HG03064 (cell line): ENCODE measurements around the gene ITPRIP.

ENCODE experiments used
- ATAC-seq: cut with Tn5 transposase; IDR thresholded peaks from one replicate; pipeline ENCODE4 v1.9.1; 2021; ENCODE audit warnings: low read depth; ENCODE audit not compliant: unreplicated experiment

The ITPRIP gene

GRCh38 chr10:104342941-104343411 is 4.7 kb upstream of the ITPRIP start:
- ATAC-seq, result no peak

GRCh38 chr10:104340641-104341040 is 2.4 kb upstream of the ITPRIP start:
- no peak for ATAC-seq

- no peak for ATAC-seq
These were observed 1.9 kb upstream of the ITPRIP start for GRCh38 chr10:104340111-104340526.

DNA sequence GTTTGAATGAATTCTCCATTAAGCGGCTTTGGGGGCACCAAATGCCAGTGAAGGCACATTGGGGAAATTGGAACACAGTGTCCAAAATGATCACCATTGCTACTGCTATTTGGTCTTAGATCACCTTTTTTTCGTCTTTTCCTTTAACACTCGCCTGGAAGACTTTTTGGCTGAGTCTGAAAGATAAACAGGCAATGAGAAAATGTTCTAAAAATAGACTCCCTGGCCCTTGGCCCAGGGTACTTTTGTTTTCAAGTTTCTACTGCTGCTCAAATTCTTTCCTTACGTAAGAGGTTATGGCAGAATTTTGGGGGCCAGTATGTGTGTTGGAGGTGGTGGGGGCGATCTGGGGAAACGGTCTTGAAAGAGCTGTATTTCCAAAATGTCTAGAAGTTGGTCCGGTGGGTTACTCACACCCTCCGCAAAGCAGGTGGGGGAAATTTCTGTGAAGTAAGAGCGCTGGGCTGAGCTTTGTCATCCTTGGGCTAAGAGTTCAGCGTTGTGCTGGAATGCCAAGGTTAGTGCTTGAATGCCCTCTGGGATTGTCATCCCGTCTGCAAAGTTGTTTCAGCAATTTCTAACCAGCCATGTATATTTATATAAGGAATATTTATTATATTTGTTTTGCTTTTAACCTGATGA is 1.3 kb upstream of the ITPRIP start:
- no peak for ATAC-seq

DNA sequence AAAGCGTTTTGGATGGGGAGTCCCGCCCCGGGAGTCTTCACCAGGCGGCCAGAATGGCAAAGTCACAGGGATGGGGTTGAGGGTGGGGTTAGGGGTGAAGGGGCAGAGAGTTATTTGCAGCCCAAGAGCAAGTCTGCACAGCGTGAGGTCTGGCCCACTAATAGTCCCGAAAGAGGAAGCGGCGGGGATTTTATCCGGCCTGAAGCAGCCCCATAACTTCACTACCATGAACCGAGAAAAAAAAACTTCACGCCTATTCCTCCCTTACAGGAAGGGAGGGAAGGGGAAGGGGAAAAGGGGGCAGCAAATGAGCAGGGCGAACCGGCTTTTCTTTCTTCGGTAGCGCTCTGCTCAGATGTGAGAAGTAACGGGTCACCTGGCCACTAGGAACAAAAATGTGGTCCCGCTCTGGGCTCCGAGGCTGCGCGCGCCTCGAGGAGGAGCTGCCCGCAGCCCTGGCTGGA is 712 bp downstream of the ITPRIP start:
- ATAC-seq, result peak; percentile 40

- peak; percentile 11 for ATAC-seq
These were observed 1.3 kb downstream of the ITPRIP start for GRCh38 chr10:104336821-104337467.

GRCh38 chr10:104334965-104335650 is 3.2 kb downstream of the ITPRIP start:
- no peak for ATAC-seq

DNA sequence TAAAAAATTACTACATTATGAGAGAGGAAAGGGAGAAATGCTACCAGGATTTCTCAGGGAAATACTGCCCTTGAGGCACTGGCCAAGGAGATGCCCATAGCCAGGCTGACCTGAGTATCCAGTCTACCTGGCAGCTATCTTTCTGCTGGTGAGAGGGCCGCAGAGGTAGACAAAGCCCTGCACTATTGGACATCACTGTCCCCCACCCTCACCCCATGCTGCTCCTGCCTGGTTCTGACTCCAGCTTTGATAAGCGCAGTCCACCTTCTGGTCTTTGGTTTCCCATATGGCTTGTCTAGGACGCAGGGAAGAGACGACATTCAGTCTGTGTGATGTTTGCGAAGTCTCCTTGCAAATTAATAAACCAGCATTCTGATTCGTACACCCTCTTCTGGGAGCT is 3.7 kb downstream of the ITPRIP start:
- no peak for ATAC-seq

DNA sequence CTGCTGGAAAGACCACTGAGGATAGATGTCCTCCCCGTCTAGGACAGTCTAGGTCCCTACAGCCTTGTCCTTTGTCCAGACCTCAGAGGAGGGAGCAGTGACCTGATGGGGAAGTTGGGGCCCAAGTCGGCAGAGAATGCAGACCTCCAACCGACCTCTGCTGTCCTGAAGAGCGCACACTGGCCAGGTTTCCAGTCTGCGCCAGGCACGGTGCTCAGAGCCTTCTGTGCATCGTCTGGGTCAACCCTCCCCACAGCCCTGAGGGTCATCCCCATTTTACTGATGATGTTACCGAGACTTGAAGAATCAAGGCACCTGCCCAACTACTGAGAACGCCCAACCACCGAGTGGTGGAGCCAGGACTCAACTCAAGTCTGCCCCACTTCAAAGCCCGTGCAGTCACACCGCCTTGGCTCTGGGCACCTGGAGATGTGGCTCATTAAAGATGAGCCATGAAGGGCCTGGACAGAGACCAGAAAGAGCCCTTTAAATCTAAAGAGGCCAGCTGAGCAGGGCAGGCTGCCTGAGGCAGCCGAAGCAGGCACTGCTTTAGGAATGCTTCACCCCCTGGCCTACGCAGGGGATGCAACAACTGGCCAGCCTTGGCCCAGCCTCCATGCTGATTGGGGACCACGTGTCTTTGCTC is 4.4 kb downstream of the ITPRIP start:
- no peak for ATAC-seq

- ATAC-seq, result no peak
These were observed 5.1 kb downstream of the ITPRIP start for GRCh38 chr10:104333032-104333727.

DNA sequence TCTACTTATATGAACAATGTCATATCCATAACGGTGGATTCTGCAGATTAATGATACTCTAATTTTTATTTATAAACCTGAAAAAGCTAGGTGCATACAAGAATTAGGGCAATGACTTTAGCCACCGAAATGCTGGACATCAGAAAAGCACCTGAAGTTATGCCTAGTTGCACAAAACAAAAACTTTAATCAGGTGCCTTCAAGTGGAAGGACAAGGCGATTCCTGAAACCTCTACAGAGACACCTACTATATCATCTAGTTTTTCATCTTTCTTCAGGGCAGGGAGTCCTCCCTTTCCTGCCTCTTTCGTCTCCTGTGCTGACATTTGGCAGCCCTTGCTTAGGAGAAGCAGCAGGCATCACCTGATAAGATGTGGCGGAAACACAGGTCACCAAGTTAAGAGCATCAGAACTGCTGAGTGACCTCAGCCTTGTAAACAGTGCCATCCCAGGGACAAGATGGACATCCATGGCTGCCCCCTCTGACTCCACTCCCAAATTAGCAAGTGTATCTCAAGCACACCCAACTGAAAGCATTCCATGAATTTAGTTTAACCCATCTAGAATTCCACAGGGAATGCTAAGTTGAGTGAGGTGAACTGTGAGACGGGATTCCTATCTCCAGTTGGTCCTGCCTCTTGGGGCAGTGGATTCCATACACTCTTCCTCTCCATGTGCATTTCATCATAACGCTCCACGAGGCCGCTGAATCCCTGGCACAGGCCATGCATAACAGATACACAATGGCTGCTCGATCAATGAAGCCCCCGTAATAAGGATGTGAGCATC is 5.8 kb downstream of the ITPRIP start:
- ATAC-seq, result no peak

DNA sequence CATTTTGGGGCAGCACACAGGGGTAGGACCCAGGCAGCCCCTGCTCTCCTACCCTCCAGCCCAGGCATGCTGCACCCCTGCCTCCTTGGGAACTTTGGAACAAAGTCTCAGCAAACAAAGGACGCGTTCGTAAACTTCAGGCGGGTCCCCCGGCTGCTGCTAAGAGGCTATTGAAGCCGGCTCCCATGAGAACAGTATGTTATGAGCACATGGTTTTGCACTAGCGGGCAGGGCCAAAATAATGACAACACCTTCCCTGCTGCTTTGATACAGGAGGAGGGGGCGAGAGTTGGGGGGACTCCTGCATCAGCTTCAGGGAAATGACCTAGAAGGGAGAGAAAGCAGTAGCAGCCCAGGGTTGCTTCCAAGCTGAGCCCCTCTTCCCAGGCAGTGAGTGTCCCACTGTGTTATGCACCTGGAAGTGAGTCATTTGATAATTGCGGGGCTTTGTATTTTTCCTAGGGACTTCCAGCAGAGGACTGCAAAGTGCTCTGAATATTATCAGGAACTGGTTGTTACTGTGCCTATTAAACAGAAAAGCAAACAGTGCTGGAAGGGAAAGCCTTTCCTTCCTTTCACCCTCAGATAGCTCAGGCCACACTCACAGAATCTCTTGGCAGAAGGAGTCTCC is 6.9 kb downstream of the ITPRIP start:
- no peak for ATAC-seq

GRCh38 chr10:104330168-104331110 is 7.8 kb downstream of the ITPRIP start:
- ATAC-seq, result no peak

GRCh38 chr10:104329735-104330134 is 8.5 kb downstream of the ITPRIP start:
- no peak for ATAC-seq

GRCh38 chr10:104328896-104329710 is 9.2 kb downstream of the ITPRIP start:
- ATAC-seq, result peak; percentile 62

DNA sequence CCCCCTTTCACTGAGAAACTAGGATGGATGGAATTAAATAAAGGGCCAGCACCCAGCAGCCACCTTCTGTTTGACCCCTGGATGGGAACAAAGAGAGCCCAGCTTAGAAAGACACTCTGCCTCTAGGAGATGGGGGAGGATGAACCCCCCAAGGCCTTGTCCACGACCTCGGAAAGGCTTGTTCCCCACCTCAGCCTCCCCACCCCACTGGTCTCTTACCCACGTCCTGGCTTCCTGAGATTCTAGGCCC is 9.7 kb downstream of the ITPRIP start:
- ATAC-seq, result peak; percentile 9

GRCh38 chr10:104327745-104328645 is 10.3 kb downstream of the ITPRIP start:
- ATAC-seq, result no peak
